A549 treated with CpdA at 1 μM for 4 hours (cell line): ENCODE data around the gene CDY1. TPM values are rescaled to one million over a fixed set of nuclear protein-coding genes. Genes with fewer than 3 reads are reported as not detected.

Source experiments
- total RNA-seq: library from RNA; stranded (reverse); fragments of 200-300 nt; extraction: Qiagen RNA extraction; gene quantifications from 5 replicates; pipeline ENCODE4 v1.2.3, GENCODE V29; 2022; ENCODE audit warnings: low read depth

CDY1 gene, protein sequence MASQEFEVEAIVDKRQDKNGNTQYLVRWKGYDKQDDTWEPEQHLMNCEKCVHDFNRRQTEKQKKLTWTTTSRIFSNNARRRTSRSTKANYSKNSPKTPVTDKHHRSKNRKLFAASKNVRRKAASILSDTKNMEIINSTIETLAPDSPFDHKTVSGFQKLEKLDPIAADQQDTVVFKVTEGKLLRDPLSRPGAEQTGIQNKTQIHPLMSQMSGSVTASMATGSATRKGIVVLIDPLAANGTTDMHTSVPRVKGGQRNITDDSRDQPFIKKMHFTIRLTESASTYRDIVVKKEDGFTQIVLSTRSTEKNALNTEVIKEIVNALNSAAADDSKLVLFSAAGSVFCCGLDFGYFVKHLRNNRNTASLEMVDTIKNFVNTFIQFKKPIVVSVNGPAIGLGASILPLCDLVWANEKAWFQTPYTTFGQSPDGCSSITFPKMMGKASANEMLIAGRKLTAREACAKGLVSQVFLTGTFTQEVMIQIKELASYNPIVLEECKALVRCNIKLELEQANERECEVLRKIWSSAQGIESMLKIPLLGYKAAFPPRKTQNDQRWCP
- not detected in 5 replicates for total RNA-seq

DNA sequence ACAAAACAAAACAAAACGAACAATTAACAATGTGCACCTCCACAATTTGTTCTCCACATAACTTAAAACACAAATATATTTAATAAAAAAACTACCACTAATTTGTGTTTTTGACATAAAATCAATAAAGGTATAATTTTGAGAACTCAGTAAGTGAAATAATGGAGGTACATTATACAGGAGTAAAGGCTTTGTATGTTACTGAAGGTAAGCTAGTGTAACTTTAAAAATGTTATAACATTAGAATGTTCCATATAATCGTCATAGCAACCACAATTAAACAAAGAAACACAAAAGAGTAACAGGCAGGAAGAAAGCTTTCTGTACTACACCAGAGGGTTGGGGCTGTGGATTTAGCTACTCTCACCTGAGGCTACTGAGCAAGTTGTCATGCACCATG is at the start of gene CDY1:
CDY1 (plus strand) TSS at position 301 of the 400 bp plus-strand sequence. CDS start 326 bp downstream, outside the sequence.

